HepG2 (cell line): ENCODE results near the gene CSNK2A1. TPM values are rescaled to one million over a fixed set of nuclear protein-coding genes. Genes with fewer than 3 reads are reported as not detected.

Experiments
- EZH2 ChIP-seq: conservative IDR thresholded peaks from 2 replicates; pipeline ENCODE4 v1.6.1; 2012; ENCODE audit warnings: mild to moderate bottlenecking, low read depth, low read length, moderate library complexity
- HOMEZ ChIP-seq: IDR thresholded peaks from 2 replicates; pipeline ENCODE4 v1.6.1; 2016; ENCODE audit warnings: low read depth
- ISL2 ChIP-seq: sonication (generic); formaldehyde crosslinking; IDR thresholded peaks from 2 replicates; pipeline ENCODE4 v1.5.0; 2020; ENCODE audit warnings: missing genetic modification reagents
- KLF11 ChIP-seq: IDR thresholded peaks from 2 replicates; pipeline ENCODE4 v1.6.1; 2016; ENCODE audit warnings: missing compliant biosample characterization
- MED8 ChIP-seq: sonication (generic); formaldehyde crosslinking; IDR thresholded peaks from 2 replicates; pipeline ENCODE4 v1.8.1; 2023; ENCODE audit warnings: mild to moderate bottlenecking, missing genetic modification reagents; ENCODE audit not compliant: insufficient replicate concordance
- NFYC ChIP-seq: IDR thresholded peaks from 2 replicates; pipeline ENCODE4 v1.6.1; 2016; ENCODE audit warnings: missing genetic modification reagents, missing compliant biosample characterization
- NONO ChIP-seq, 2 experiments: fragments of 450-650 bp in 1 of 2; sonication (generic) in 1 of 2; formaldehyde crosslinking in 1 of 2; IDR thresholded peaks in 1 of 2; conservative IDR thresholded peaks in 1 of 2; 2 replicates each; pipeline versions ENCODE4 v1.6.1 to v1.8.0; 2017 to 2022; ENCODE audit warnings: mild to moderate bottlenecking in 1 of 2, missing genetic modification reagents in 1 of 2, moderate library complexity in 1 of 2
- PATZ1 ChIP-seq: sonication (generic); formaldehyde crosslinking; IDR thresholded peaks from 2 replicates; pipeline ENCODE4 v1.4.0; 2020; ENCODE audit warnings: missing genetic modification reagents
- PITX1 ChIP-seq: sonication (generic); formaldehyde crosslinking; IDR thresholded peaks from 2 replicates; pipeline ENCODE4 v1.5.1; 2020; ENCODE audit warnings: mild to moderate bottlenecking, missing genetic modification reagents
- SAFB2 ChIP-seq: sonication (generic); formaldehyde crosslinking; IDR thresholded peaks from 2 replicates; pipeline ENCODE4 v1.5.1; 2020; ENCODE audit warnings: missing genetic modification reagents, low read depth, mild to moderate bottlenecking, borderline replicate concordance
- SIN3B ChIP-seq: fragments of 150-350 bp; IDR thresholded peaks from 2 replicates; pipeline ENCODE4 v1.6.1; 2014; ENCODE audit warnings: low read length
- SMAD9 ChIP-seq: sonication (generic); formaldehyde crosslinking; IDR thresholded peaks from 2 replicates; pipeline ENCODE4 v1.5.1; 2020; ENCODE audit warnings: mild to moderate bottlenecking, missing genetic modification reagents
- TOPORS ChIP-seq: sonication (generic); formaldehyde crosslinking; IDR thresholded peaks from 2 replicates; pipeline ENCODE4 v1.8.0; 2023; ENCODE audit warnings: mild to moderate bottlenecking, missing genetic modification reagents
- ZFP37 ChIP-seq: sonication (generic); formaldehyde crosslinking; IDR thresholded peaks from 2 replicates; pipeline ENCODE4 v1.4.0; 2020; ENCODE audit warnings: missing genetic modification reagents, borderline replicate concordance
- ZNF264 ChIP-seq: sonication (generic); formaldehyde crosslinking; IDR thresholded peaks from 2 replicates; pipeline ENCODE4 v1.4.0; 2020; ENCODE audit warnings: missing genetic modification reagents
- ZNF564 ChIP-seq: sonication (generic); formaldehyde crosslinking; IDR thresholded peaks from 2 replicates; pipeline ENCODE4 v1.8.1; 2023; ENCODE audit warnings: mild to moderate bottlenecking, missing genetic modification reagents
- ZNF598 ChIP-seq: sonication (generic); formaldehyde crosslinking; IDR thresholded peaks from 2 replicates; pipeline ENCODE4 v1.5.1; 2020; ENCODE audit warnings: mild to moderate bottlenecking, missing genetic modification reagents, borderline replicate concordance
- ZNF616 ChIP-seq: sonication (generic); formaldehyde crosslinking; IDR thresholded peaks from 2 replicates; pipeline ENCODE4 v1.5.0; 2020; ENCODE audit warnings: low read depth, mild to moderate bottlenecking, missing genetic modification reagents
- ZNF629 ChIP-seq: sonication (generic); formaldehyde crosslinking; conservative IDR thresholded peaks from 2 replicates; pipeline ENCODE4 v1.5.0; 2020; ENCODE audit warnings: missing genetic modification reagents
- ZNF652 ChIP-seq: IDR thresholded peaks from 2 replicates; pipeline ENCODE4 v1.6.1; 2016; ENCODE audit warnings: low read depth, borderline replicate concordance
- ZNF724P ChIP-seq: sonication (generic); formaldehyde crosslinking; IDR thresholded peaks from 2 replicates; pipeline ENCODE4 v1.8.0; 2022; ENCODE audit warnings: missing genetic modification reagents, borderline replicate concordance
- ZNF773 ChIP-seq: sonication (generic); formaldehyde crosslinking; IDR thresholded peaks from 2 replicates; pipeline ENCODE4 v1.4.0; 2020; ENCODE audit warnings: missing genetic modification reagents, borderline replicate concordance
- polyA plus RNA-seq, 8 experiments: library from polyadenylated mRNA; depleted of rRNA in 3 of 8; stranded (reverse) in 7 of 8; unstranded in 1 of 8; fragments of >200 nt; fragmentation: Illumina TruSeq in 4 of 8; extraction: Trizol in 4 of 8; gene quantifications; 2 replicates each; pipeline versions ENCODE4 v1.2.1 to v1.2.3, GENCODE V29; 2011 to 2016; ENCODE audit warnings: low read depth in 4 of 8, missing spikeins in 1 of 8, mixed read lengths in 1 of 8; ENCODE audit not compliant: insufficient read depth in 1 of 8
- total RNA-seq, 5 experiments: library from RNA; depleted of rRNA; stranded (reverse); fragments of >200 nt; fragmentation: Illumina TruSeq; extraction: Trizol; gene quantifications; 2 replicates each; pipeline ENCODE4 v1.2.3, GENCODE V29; 2016; ENCODE audit warnings: low read depth in 1 of 5
- TF ChIP-seq, protein P1 (sequence below): sonication (generic); formaldehyde crosslinking; IDR thresholded peaks from 2 replicates; pipeline ENCODE4 v1.5.0; 2020; ENCODE audit warnings: missing genetic modification reagents
- TF ChIP-seq, protein P2 (sequence below): IDR thresholded peaks from 2 replicates; pipeline ENCODE4 v1.6.1; 2016; ENCODE audit warnings: missing biosample characterization, missing genetic modification reagents, low read depth

The CSNK2A1 gene
- total and polyA plus RNA-seq, 2 of the 13 experiments (the other 11 are each of a cell fraction or from before 2014, with no cell fraction given) = 153 to 231 TPM

- TF ChIP-seq PATZ1 (CRISPR knock-in tag) (peak; percentile 77), SIN3B (peak; percentile 42; the same call in 1 of the 2 replicates), NONO (IDR thresholded peaks at IDR 0.05) (no peak), NONO (CRISPR knock-in tag; conservative IDR thresholded peaks at IDR 0.05) (peak; percentile 95), ZNF616 (0 out of 2 replicates have a peak, but pooled peaks have one; percentile 58), ISL2 (CRISPR knock-in tag) (no peak), SMAD9 (CRISPR knock-in tag) (no peak), ZFP37 (CRISPR knock-in tag) (no peak), TOPORS (CRISPR knock-in tag) (no peak), ZNF629 (CRISPR knock-in tag) (0 out of 2 replicates have a peak, but pooled peaks have one; percentile 21), ZNF652 (no peak), SAFB2 (CRISPR knock-in tag) (peak; percentile 96), KLF11 (peak; percentile 92; the same call in 1 of the 2 replicates), ZNF724P (CRISPR knock-in tag) (peak; percentile 89), HOMEZ (CRISPR knock-in tag) (peak; percentile 89), NFYC (no peak), ZNF264 (no peak), ZNF564 (CRISPR knock-in tag) (peak; percentile 54; the same call in 1 of the 2 replicates), ZNF773 (CRISPR knock-in tag) (no peak), PITX1 (peak; percentile 68; the same call in 1 of the 2 replicates), MED8 (CRISPR knock-in tag) (no peak), ZNF598 (CRISPR knock-in tag) (peak; percentile 81; the same call in 1 of the 2 replicates), EZH2 (no peak)
- TF ChIP-seq, protein P1, sequence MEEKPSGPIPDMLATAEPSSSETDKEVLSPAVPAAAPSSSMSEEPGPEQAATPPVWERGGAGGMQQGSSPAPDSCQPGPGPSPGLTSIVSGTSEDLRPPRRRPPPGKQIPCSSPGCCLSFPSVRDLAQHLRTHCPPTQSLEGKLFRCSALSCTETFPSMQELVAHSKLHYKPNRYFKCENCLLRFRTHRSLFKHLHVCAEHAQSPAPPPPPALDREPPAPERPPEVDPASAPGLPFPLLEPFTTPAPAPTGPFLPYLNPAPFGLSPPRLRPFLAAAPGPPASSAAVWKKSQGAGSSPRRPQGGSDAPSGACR (CRISPR knock-in tag) = peak; percentile 85; the same call in 1 of the 2 replicates
- TF ChIP-seq, protein P2, sequence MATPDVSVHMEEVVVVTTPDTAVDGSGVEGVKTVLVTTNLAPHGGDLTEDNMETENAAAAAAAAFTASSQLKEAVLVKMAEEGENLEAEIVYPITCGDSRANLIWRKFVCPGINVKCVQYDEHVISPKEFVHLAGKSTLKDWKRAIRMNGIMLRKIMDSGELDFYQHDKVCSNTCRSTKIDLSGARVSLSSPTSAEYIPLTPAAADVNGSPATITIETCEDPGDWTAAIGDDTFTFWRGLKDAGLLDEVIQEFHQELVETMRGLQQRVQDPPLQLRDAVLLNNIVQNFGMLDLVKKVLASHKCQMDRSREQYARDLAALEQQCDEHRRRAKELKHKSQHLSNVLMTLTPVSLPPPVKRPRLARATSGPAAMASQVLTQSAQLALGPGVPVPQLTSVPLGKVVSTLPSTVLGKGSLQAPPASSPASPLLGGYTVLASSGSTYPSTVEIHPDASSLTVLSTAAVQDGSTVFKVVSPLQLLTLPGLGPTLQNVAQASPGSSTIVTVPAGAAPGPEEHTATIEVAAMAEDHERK (CRISPR knock-in tag) = peak; percentile 40; the same call in 1 of the 2 replicates
Observed at GRCh38 chr20:431012-431904, 112.3 kb downstream of the CSNK2A1 start (continued).
